GM12878 (cell line): ENCODE data around the gene CLMP. TPM values are rescaled to one million over a fixed set of nuclear protein-coding genes. Genes with fewer than 3 reads are reported as not detected.

Experiments
- ATAC-seq: fragments of 200-7000 bp; cut with Tn5 transposase; 3 replicates; pipeline ENCODE4 v1.9.1; 2020; ENCODE audit warnings: mild to moderate bottlenecking, moderate library complexity
- BruUV-seq: library from RNA; stranded (reverse); fragments of 400-500 nt; replicated peaks from 2 replicates; lab custom pipeline; 2021; lab: Mats Ljungman, UMichigan
- CTCF ChIA-PET: fragments of 300-600 bp; sonication (Branson Sonifier 250); formaldehyde crosslinking; extraction: SDS; loops from one replicate; lab custom pipeline; 2021; ENCODE audit warnings: inconsistent platforms; lab: Yijun Ruan, JAX
- POLR2A ChIA-PET: fragments of 350-600 bp; formaldehyde crosslinking; extraction: SDS; loops from one replicate; lab custom pipeline; 2021; ENCODE audit warnings: inconsistent platforms; lab: Charles Lee
- RAD21 ChIA-PET: fragments of 300-600 bp; sonication (Branson Sonifier 250); formaldehyde crosslinking; loops from one replicate; lab custom pipeline; 2023; ENCODE audit warnings: antibody characterized with exemption; ENCODE audit not compliant: unreplicated experiment; lab: Charles Lee
- SMC1A ChIA-PET: fragments of 300-600 bp; sonication (Branson Sonifier 250); formaldehyde crosslinking; loops from one replicate; lab custom pipeline; 2023; ENCODE audit not compliant: unreplicated experiment, uncharacterized antibody; lab: Charles Lee
- DNase-seq: peaks from one replicate; pipeline ENCODE4 v3.0.0-alpha.2; 2011; ENCODE audit warnings: low read depth, low spot score
- FAIRE-seq: peaks from 3 replicates; lab custom pipeline; 2011; peaks lifted over from hg19 to GRCh38; lab: Jason Lieb, UNC
- H2AFZ ChIP-seq: 2 replicates; pipeline ENCODE4 v1.6.0; 2011; ENCODE audit warnings: low read depth, low read length, control low read depth; ENCODE audit not compliant: control insufficient read depth
- H3K27ac ChIP-seq: 2 replicates; pipeline ENCODE4 v1.5.1; 2011; ENCODE audit warnings: control low read depth; ENCODE audit not compliant: control insufficient read depth, insufficient read depth
- H3K27me3 ChIP-seq, 2 experiments: replicated peaks in 1 of 2; 2 replicates each; pipeline versions ENCODE4 v1.6.0 to v1.6.1; 2011; ENCODE audit warnings: low read length in 1 of 2; ENCODE audit not compliant: control insufficient read depth in 2 of 2, insufficient read depth in 2 of 2
- H3K36me3 ChIP-seq, 2 experiments: 2 replicates each; pipeline ENCODE4 v1.5.1; 2011; ENCODE audit warnings: low read length in 1 of 2; ENCODE audit not compliant: control insufficient read depth in 2 of 2, insufficient read depth in 2 of 2
- H3K4me1 ChIP-seq: 2 replicates; pipeline ENCODE4 v1.6.1; 2011; ENCODE audit warnings: mild to moderate bottlenecking, low read length, moderate library complexity, mixed read lengths; ENCODE audit not compliant: control insufficient read depth, insufficient read depth
- H3K4me2 ChIP-seq: 2 replicates; pipeline ENCODE4 v1.6.0; 2011; ENCODE audit warnings: control low read depth; ENCODE audit not compliant: control insufficient read depth, insufficient read depth
- H3K4me3 ChIP-seq: fragments of 200-600 bp; sonication (generic); 2 replicates; pipeline ENCODE4 v1.5.1; 2016
- H3K79me2 ChIP-seq: 2 replicates; pipeline ENCODE4 v1.6.0; 2011; ENCODE audit warnings: low read length; ENCODE audit not compliant: control insufficient read depth, insufficient read depth
- H3K9ac ChIP-seq: 2 replicates; pipeline ENCODE4 v1.8.0; 2011; ENCODE audit warnings: low read length, control low read depth, mixed read lengths; ENCODE audit not compliant: control insufficient read depth, insufficient read depth
- H3K9me3 ChIP-seq: replicated peaks from 3 replicates; pipeline ENCODE4 v1.5.1; 2011; ENCODE audit warnings: mild to moderate bottlenecking, low read length; ENCODE audit not compliant: control insufficient read depth, insufficient read depth
- H4K20me1 ChIP-seq: 2 replicates; pipeline ENCODE4 v1.6.0; 2011; ENCODE audit not compliant: control insufficient read depth, insufficient read depth
- ASH2L ChIP-seq: fragments of 300-600, 200-600 bp; sonication (generic); IDR thresholded peaks from 2 replicates; pipeline ENCODE4 v1.6.1; 2017; ENCODE audit warnings: low read depth, mild to moderate bottlenecking, borderline replicate concordance
- DPF2 ChIP-seq: fragments of 450-650 bp; IDR thresholded peaks from 2 replicates; pipeline ENCODE4 v1.6.1; 2017; ENCODE audit warnings: mild to moderate bottlenecking
- EED ChIP-seq: sonication (generic); IDR thresholded peaks from 2 replicates; pipeline ENCODE4 v1.6.1; 2016; ENCODE audit warnings: antibody characterized with exemption, low read depth
- GATAD2B ChIP-seq: fragments of 450-650 bp; conservative IDR thresholded peaks from 2 replicates; pipeline ENCODE4 v1.6.1; 2017; ENCODE audit warnings: low read depth, mild to moderate bottlenecking, moderate library complexity
- IRF5 ChIP-seq: fragments of 450-650 bp; IDR thresholded peaks from 2 replicates; pipeline ENCODE4 v1.6.1; 2017; ENCODE audit warnings: borderline replicate concordance
- KLF5 ChIP-seq: fragments of 450-650 bp; IDR thresholded peaks from 2 replicates; pipeline ENCODE4 v1.6.1; 2014; ENCODE audit warnings: mild to moderate bottlenecking; ENCODE audit not compliant: partially characterized antibody
- POLR2AphosphoS2 ChIP-seq: IDR thresholded peaks from 2 replicates; pipeline ENCODE4 v1.6.1; 2011; ENCODE audit warnings: low read depth, mild to moderate bottlenecking, low read length, improper control_type of control experiment, moderate library complexity
- TARDBP ChIP-seq: IDR thresholded peaks from 2 replicates; pipeline ENCODE4 v1.6.1; 2016; ENCODE audit warnings: borderline replicate concordance
- TCF12 ChIP-seq: IDR thresholded peaks from 2 replicates; pipeline ENCODE4 v1.6.1; 2011; ENCODE audit warnings: low read depth, mild to moderate bottlenecking, low read length
- YY1 ChIP-seq: IDR thresholded peaks from 2 replicates; pipeline ENCODE4 v1.6.1; 2011; ENCODE audit warnings: low read depth, mild to moderate bottlenecking, low read length
- WGBS: methylation state at CpG from one replicate; pipeline ENCODE4 v1.1.6; 2016; ENCODE audit warnings: low lambda C conversion rate; ENCODE audit not compliant: insufficient replicate concordance, insufficient coverage; ENCODE audit errors: missing lambda C conversion rate; 5-methylcytosine and 5-hydroxymethylcytosine counted together
- in situ Hi-C: fragments of 300-500 bp; cut with MboI; formaldehyde crosslinking; loops from 9 replicates; pipeline ENCODE4 v1.14.3; 2018; ENCODE audit warnings: mixed read lengths
- intact Hi-C: fragments of 100-400 bp; cut with micrococcal nuclease; formaldehyde crosslinking; loops from one replicate; pipeline ENCODE4 v1.14.2; 2022; ENCODE audit not compliant: unreplicated experiment
- polyA plus RNA-seq, 11 experiments: library from polyadenylated mRNA; depleted of rRNA in 4 of 11; unstranded in 6 of 11; stranded (reverse) in 5 of 11; fragments of >200 nt; fragmentation: Nextera tagmentation in 4 of 11; fragmentation: Illumina TruSeq in 1 of 11; extraction: Ambion mirVana in 4 of 11; extraction: Trizol in 1 of 11; gene quantifications; 1 replicate in 1 of 11; 2 replicates in 10 of 11; pipeline versions ENCODE4 v1.2.1 to v1.2.3, GENCODE V29; 2011 to 2016; ENCODE audit warnings: inconsistent platforms in 2 of 11, missing spikeins in 2 of 11, low read depth in 1 of 11
- total RNA-seq, 4 experiments: library from RNA; depleted of rRNA in 3 of 4; stranded (reverse); fragments of >200 nt in 3 of 4; fragmentation: Illumina TruSeq in 1 of 4; extraction: Trizol in 1 of 4; gene quantifications; 2 replicates each; pipeline versions ENCODE4 v1.2.1 to v1.2.3, GENCODE V29; 2013 to 2021
- TF ChIP-seq, protein P1 (sequence below): fragments of 450-650 bp; IDR thresholded peaks from 2 replicates; pipeline ENCODE4 v1.6.1; 2014; ENCODE audit warnings: mild to moderate bottlenecking

CLMP gene
- total and polyA plus RNA-seq, 10 of the 15 experiments (the other 5 are each of a cell fraction or from before 2014, with no cell fraction given) = 0.01 to 0.71 (median 0.20) TPM; not detected in 4

DNA sequence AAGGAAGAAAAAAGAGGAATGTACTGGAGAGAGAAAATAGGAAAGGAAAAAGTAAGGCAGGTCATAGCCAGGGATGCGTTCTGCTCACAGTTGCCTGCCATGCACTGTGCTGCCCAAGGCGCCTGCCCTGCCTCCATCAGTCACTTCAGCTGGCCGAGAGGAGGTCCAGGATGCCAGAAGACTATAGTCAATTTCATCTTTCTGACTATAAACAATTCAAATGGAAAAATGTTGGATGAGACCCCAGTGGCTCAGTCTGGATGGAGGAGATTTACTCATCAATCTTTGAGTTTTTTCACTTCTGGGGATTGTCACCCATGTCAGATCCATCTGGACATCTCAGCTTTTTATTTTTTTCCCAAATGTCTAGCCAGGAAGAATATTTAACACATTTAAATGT is 36.7 kb upstream of the CLMP start:
- FAIRE-seq = no peak
- Histone ChIP-seq H2AFZ (no peak overlapping the region), H3K4me1 (peaks cover 8% of the 10 kb centered on the region), H4K20me1 (no peaks in the 10 kb centered on the region), H3K9ac (no peak overlapping the region), H3K4me2 (no peak overlapping the region), H3K79me2 (no peaks in the 10 kb centered on the region), H3K9me3 (no peaks in the 10 kb centered on the region), H3K27ac (no peak overlapping the region), H3K27me3 (peaks cover 0 to 2% of the 10 kb centered on the region in 2 experiments; a peak in 1 of 4 replicates), H3K4me3 (no peak overlapping the region), H3K36me3 (no peaks in the 10 kb centered on the region)
- WGBS = 45% methylated on average over 3 of the region's 3 CpGs
- no TSS peak for BruUV-seq
- ChIA-PET RAD21 (no interaction called here), CTCF (interaction anchor here (0.6 to 3.9 kb wide), 9 partner anchors 13 to 368 kb away, joined by 3 to 21 read pairs (median 4); no protein-coding TSS in a partner anchor), SMC1A (interaction anchor here (0.6 kb wide), 1 partner anchor 582 kb away, joined by 3 read pairs; no protein-coding TSS in a partner anchor), POLR2A (no interaction called here)
- TF ChIP-seq, protein P1, sequence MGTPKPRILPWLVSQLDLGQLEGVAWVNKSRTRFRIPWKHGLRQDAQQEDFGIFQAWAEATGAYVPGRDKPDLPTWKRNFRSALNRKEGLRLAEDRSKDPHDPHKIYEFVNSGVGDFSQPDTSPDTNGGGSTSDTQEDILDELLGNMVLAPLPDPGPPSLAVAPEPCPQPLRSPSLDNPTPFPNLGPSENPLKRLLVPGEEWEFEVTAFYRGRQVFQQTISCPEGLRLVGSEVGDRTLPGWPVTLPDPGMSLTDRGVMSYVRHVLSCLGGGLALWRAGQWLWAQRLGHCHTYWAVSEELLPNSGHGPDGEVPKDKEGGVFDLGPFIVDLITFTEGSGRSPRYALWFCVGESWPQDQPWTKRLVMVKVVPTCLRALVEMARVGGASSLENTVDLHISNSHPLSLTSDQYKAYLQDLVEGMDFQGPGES = no peak
- TF ChIP-seq TCF12 (no peak), GATAD2B (no peak)
- intact Hi-C loops (no loop called here), in situ Hi-C loops (no loop called here)
- ATAC-seq = no peak
- DNase-seq = no peak

DNA sequence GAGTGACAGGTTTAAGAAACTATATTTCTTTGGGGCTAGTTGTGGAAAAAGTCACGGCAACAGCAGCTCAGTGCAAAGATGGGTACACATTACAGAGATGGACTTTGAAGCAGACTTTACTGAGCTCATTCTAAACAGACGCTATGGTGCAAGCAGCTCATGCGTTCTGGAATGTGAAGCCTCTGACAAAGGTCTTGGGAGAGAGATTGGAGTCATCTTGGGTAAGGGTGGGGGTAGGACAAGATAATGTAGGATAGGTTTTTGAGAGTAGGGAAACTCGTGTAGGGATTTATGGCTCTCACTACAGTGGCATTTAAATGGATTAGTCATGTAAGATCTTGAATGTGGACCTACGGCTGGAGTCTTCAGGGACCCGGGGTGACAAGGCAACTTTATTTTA is 36.2 kb upstream of the CLMP start:
- H3K4me3 ChIP-seq = no peak overlapping the region
- H3K9ac ChIP-seq = no peak overlapping the region
- H3K4me1 ChIP-seq = peaks cover 8% of the 10 kb centered on the region
- no peak overlapping the region for H2AFZ ChIP-seq
- intact Hi-C loops (no loop called here), in situ Hi-C loops (no loop called here)
- no peaks in the 10 kb centered on the region for H3K9me3 ChIP-seq
- no peaks in the 10 kb centered on the region for H3K36me3 ChIP-seq
- H3K4me2 ChIP-seq = no peak overlapping the region
- peaks cover 0 to 2% of the 10 kb centered on the region in 2 experiments; a peak in 1 of 4 replicates for H3K27me3 ChIP-seq
- WGBS = 47% methylated on average over 6 of the region's 6 CpGs
- no peaks in the 10 kb centered on the region for H3K79me2 ChIP-seq
- no peak for FAIRE-seq
- no peaks in the 10 kb centered on the region for H4K20me1 ChIP-seq
- CTCF ChIA-PET = interaction anchor here (0.9 to 3.9 kb wide), 4 partner anchors 14 to 247 kb away, joined by 3 to 21 read pairs (median 4); no protein-coding TSS in a partner anchor
- no peak for ATAC-seq
- no peak for DNase-seq
- SMC1A ChIA-PET = interaction anchor here (1.1 kb wide), 1 partner anchor 16 kb away, joined by 3 read pairs; no protein-coding TSS in a partner anchor
- POLR2A ChIA-PET = no interaction called here
- BruUV-seq = no TSS peak
- TF ChIP-seq ASH2L (no peak), YY1 (no peak), IRF5 (no peak), KLF5 (no peak), TARDBP (no peak), EED (no peak), POLR2AphosphoS2 (no peak), DPF2 (no peak)
- H3K27ac ChIP-seq = no peak overlapping the region
- RAD21 ChIA-PET = no interaction called here
